Lower leg skin (tissue), 3 donors: ENCODE measurements around the gene LILRA5.

Experiments
- CTCF ChIP-seq, 3 donors: fragments of 450-650 bp; IDR thresholded peaks; one replicate each; pipeline ENCODE4 v1.5.1; 2016; ENCODE audit warnings: antibody characterized with exemption in 3 of 3, mild to moderate bottlenecking in 3 of 3, moderate library complexity in 2 of 3
- POLR2A ChIP-seq, 2 donors: fragments of 450-650 bp; IDR thresholded peaks; one replicate each; pipeline ENCODE4 v1.6.1; 2016 to 2017; ENCODE audit warnings: antibody characterized with exemption in 2 of 2, mild to moderate bottlenecking in 1 of 2, moderate library complexity in 1 of 2

DNA sequence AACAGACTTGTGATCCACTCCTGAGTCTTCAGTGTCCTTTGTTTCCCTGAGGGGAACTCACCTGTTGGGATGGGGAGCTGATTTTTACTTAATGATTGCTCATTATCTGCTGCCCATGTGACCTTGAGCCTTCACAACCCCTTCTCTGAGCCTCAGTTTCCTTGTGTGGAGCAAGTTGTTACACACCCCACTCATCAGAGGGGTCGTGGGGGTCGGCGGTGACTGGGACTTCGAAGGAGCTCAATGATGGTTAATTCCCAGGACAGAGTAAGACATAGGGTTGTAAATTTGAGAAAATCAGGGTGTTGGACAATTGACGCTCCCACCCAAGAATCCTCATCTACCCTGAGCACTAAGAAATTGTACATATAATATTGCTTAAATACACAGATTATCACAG, 13.5 kb downstream of the LILRA5 start:
- TF ChIP-seq CTCF (IDR thresholded peaks at IDR 0.05) = no peak
- TF ChIP-seq POLR2A (IDR thresholded peaks at IDR 0.05) = no peak
